ENCODE data around the gene NAV1.

- no peak for TF ChIP-seq POLR2AphosphoS5 (IDR thresholded peaks at IDR 0.05)
- no peak for TF ChIP-seq CTCF (IDR thresholded peaks at IDR 0.05)
- TF ChIP-seq POLR2A (IDR thresholded peaks at IDR 0.05), result no peak
Observed at GRCh38 chr1:201489643-201490261, 49.2 kb upstream of the NAV1 start.
